Stimulated activated CD8-positive, alpha-beta memory T cell treated with anti-CD3 and anti-CD28 coated beads, Interleukin-4, amount 100 ng/mL, for 24 hours (primary cell): ENCODE data around the gene CMTM8.
"Not testable (repeated sequence)": the region's sequence is repeated elsewhere in the genome, so short reads cannot be mapped to it uniquely, and the experiment has no call there.

Experiments used
- DNase-seq: peaks from one replicate; pipeline ENCODE4 v3.0.0-alpha.2; 2020; ENCODE audit warnings: low read depth

CMTM8 gene, protein sequence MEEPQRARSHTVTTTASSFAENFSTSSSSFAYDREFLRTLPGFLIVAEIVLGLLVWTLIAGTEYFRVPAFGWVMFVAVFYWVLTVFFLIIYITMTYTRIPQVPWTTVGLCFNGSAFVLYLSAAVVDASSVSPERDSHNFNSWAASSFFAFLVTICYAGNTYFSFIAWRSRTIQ

DNA sequence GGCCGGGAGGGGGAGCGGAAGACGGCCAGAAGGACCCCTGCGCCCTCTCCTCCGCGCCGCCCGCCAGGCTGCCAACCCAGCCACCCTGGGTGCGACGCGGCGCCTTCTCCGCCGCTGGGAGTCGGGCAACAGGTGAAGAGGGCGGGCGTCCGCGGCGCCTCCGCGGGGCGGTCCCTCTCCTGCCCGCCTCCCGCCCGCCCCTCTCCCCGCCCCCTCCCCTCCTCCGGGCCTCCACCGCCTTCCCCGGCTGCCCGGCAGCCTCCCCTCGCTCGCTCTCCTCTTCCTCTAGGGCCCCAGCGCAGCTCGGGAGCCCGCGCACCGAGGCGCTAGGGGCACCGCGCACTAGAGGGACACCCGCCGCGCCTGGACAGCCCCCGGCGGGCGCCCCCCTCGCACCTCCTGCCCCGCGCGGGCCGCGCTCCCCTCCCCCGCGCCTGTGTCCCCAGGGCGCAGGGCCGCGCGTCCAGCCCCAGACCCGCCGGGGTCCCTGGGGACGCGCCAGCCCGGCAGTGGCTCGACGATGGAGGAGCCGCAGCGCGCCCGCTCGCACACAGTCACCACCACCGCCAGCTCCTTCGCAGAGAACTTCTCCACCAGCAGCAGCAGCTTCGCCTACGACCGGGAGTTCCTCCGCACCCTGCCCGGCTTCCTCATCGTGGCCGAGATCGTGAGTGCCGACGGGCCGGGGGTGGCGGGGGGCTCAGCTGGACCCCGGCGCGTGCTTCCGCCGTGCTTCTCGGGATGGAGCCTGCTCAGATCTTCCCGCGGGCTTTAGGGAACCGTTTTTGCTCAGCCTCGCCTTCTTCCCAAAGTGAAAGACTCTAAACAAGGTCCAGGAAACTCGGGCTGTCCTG is at the start of gene CMTM8:
Gene CMTM8, plus strand, starts transcription at position 228 of the 854 bp plus-strand sequence. Its CDS starts 293 bp downstream, at position 521.
- peak; percentile 39 for DNase-seq

DNA sequence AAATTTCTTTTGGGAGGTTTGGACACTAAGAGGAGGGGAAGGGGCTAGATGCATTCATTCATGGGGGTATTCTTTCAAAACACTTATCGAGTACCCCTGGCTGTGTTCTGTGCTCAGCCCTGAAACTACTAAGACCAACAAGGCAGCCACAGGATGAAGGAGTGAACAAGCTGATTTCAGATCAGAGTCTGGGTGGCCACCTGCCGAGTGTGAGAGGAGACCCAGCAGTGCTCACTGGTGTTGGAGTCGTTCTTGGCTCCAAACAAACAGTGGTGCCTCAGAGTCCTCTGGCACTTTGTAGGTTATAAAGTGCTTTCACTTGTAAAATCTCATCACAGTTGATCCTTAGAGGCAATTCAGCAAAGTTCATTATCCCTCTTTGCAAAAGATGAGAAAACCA is 48.8 kb upstream of the CMTM8 start:
- DNase-seq: no peak

DNA sequence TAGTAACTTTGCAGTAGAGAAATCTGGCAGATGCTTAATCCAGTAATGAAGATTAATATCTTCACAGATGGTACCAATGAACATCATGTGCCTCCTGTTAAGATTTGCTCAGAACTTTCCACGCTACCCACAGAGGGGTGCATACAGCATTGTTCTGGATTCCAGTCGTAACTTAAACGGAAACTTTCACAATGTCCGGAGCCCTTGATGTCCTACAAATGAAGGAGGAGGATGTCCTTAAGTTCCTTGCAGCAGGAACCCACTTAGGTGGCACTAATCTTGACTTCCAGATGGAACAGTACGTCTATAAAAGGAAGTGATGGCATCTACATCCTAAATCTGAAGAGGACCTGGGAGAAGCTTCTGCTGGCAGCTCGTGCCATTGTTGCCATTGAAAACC is 47.9 kb upstream of the CMTM8 start:
- not testable (repeated sequence) for DNase-seq

DNA sequence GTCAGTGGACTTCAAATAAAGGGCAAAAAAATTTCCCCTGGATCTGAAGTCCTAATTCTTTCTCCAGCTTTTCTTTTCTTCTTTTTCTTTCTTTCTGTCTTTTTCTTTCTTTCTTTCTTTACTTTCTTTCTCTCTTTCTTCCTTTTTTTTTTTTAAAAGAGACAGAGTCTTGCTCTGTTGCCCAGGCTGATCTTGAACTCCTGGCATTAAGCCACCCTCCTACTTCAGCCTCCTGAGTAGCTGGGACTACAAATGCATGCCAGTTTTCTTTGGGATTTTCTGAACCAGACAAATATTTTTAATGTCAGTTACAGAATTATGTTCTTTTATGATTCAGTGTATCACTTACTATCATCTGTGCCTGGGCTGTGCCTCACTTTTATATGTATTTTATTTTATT is 45.4 kb upstream of the CMTM8 start:
- no peak for DNase-seq

DNA sequence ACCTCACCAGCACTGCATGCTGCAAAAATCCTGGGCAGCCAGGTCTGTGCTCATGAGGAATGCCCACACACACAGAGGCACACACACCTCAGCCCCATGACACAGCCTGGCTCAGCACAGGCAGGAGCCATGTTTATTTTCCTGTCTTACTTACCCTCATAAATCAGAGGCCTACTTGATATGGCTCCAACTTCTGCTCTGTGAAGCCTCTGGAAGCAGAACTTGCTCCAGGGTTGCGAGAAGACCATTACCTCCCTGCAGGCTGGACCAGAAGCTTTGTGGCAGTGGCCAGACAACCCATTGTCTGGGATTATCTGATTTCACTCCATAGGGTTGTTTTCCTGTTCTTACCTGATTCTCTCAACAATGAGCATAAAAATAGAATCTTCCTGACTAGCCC is 43.8 kb upstream of the CMTM8 start:
- DNase-seq: no peak

DNA sequence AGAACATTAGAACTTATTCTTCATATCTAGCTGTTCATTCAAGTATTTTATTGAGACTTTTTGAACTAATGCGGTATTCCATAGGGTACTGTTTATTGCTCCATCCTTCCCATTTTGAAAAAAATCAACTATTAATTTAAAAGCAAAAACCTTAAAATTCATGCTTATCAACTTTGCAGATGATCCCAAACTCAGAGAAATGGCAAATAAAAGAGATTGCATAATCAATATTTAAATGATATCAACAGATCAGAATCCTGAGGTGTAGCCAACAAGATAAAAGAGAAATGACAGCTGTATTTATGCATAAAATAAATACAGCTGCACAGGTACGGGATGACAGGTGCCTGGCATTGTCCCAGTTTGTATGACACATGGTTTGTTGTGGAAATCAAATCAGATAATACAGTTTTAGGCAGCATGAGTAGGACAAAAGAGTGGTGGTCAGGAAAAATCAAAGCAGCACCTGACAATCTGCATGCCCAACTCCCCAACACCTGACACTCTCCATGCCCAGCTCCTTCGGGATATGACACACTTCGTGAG is 42.4 kb upstream of the CMTM8 start:
- no peak for DNase-seq

DNA sequence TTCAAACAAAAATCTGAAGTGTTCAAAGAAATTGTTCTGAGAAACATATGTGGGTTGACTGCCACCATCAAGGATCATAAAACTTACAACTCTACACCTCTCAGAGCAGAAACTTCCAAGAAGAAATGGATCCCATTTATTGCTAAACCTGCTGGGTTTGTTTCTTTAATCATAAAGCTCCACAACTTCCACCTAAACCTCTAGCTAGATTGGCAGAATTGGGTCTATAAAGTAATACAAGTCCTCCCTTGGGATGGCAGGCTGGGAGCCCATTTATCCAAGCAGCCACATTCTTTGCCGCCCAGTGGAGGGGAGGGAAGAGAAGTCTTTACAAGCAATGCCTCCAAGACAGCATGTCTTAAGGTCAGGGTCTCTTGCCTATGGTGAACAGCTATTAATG is 40.5 kb upstream of the CMTM8 start:
- DNase-seq: no peak

DNA sequence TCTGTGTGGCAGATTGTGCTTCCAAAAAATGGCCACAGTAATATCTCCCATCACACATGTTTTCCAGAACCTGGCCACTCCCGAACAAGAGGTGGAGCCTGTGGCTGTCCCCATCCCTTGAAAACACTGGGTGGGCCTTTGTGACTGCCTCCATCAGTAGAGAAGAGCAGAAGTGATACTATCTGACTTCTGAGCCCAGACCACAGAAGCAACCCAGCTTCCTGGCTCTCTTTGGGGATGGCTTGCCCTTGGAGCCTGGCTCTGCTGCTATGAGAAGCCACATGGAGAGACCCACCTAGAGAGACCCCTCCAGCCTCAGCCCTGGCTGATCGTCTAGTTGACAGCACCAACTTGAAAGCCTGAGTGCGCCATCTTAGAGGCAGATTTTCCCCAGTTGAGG is 39.8 kb upstream of the CMTM8 start:
- no peak for DNase-seq

DNA sequence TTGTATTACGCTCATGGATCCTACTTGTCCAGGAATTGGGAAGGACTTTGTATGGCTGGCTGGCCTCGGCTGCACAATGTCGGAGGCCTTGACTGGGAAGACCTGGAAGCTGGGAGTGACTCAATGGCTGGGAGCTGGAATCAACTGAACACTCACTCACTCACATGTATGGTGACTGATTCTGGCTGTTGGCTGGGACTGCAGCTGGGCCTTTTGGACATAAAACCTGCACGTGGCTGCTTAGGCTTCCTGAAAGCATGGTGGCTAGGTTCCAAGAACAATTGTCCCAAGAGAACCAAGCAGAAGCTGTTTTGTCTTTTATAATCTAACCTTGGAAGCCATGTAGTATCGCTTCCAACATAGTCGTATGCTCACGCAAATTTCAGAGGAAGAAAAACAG is 38.0 kb upstream of the CMTM8 start:
- no peak for DNase-seq

DNA sequence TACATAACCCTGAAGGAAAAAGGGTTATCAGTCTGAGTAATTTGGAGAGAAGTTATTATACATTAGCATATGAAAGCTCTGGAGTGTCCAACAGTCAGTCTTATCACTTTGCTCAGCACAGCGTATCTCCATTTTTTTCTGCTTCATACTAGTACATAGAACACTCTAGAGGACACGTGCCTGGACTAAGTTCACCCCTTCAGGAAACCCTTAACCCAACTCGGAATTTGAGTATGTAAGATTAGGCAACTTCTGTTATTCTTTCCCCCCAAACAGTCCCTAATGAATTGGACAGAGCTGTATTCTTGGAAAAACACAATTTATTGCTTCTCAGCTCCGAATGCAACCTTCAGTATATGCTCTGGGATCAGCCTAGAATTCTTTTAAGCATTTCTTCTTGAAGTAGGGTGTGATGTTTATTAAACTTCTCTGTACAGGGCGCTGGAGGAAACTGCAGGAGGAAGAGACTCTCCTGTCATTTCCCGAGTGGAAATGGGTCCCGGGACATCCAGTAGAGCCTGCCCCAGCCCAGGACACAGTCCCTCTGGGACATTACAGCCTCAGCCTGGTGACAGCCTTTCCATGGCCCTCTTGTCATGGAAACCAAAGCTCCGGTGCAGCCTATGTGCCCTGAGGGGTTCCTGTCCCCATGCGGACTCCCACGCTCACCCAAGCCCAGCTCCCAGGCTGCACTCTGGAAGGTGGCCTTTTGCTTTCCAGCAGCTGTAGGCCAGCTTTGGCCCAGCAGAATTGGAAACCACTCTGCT is 37.3 kb upstream of the CMTM8 start:
- no peak for DNase-seq

DNA sequence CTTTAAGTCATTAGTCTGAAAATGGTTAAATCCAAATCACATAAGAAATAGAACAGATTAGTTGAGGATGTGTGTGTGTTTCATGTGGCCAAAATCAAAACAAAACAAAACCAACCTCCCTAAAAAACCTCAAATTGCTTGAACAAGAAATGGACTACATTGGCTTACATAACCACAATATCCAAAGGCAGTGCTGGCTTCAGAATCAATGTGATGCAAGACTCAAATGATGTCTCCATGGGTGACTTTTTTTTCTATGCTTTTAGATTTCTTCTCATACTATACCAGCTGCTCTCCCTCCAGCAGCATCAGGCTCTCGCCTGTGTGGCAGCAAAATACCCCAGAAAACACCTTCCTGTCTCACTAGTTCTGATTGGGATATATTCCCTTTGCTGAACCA is 36.0 kb upstream of the CMTM8 start:
- no peak for DNase-seq

DNA sequence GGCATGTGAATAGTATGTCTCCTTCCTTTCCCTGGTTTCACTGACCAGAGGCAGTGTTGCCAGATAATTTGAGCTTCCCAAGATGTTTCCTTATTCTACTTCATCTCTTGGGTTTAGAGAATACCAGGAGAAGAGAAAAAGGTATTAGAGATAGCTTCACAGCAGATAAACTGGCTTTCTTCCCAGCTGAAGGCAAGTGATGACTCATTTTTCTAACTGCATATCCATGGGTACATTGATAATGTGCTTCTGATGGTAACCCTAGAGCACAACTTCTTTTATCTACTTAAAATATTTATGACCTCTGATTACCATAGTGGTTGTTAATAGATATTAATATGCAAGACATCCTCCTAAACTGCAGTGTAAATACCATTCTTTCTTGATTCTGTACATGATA is 34.6 kb upstream of the CMTM8 start:
- DNase-seq: no peak

DNA sequence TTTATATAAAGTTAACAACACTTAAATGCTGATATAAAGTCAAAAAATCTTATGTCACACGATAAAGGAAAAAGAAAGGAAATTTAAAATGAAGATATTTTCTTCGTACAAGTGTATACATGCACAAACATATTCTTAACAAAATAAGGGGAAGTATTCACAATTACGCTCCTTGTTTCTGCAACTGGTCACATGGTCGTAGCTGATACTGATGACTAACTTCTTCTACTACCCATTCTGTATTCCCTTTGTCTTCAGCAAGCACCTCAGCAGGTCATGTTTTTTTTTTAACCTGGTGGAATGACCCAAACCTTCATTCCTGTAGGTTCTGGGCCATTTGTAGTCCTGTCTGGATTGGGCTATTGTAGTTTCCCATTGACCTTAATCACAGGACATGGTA is 30.0 kb upstream of the CMTM8 start:
- no peak for DNase-seq

DNA sequence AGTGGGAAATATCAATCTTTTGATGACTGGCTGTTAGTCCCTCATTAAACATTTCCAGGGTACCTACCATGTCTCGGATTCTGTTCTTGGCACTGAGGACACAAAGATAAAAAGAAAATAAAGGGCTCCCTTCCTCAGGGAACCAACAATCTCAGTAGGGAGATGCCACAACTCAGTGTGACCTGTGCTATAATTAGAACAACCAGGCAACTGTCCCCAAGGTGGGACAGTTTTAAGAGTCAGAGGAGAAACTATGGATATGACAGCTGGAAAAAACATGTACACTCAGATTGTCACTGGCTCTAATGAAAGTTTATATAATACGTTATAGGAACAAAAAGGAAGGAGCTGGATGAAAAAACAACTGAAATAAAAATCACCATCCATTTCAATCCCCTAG is 23.3 kb upstream of the CMTM8 start:
- no peak for DNase-seq

DNA sequence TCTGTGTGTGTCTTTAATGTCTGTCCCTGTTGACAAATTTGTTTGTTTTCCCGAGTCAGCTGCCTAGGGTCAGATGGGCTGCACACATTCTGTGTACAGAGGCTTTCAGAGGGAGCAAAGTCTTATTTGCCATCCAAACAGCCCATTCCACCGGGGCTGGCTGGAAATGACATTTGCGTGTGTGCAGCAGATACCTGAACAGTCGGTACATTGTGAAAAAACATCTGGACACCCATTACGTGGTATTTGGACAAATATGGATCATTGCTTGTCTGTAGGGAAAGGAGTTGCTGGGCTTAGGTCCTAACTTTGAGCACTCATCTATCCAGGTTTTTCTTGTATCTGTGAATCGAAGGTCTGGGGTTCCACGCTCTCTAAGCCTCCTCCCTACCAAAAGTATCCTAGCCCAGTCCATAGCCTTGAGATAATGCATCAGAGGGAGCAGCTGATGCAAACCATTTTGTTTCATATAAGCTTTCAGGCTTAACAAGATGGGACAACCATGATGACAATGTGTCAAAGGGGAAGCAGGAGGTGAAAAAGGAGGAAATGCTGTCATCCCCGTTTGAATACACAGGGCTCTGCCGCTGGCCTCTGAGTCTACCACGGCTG is 22.2 kb upstream of the CMTM8 start:
- DNase-seq: no peak

DNA sequence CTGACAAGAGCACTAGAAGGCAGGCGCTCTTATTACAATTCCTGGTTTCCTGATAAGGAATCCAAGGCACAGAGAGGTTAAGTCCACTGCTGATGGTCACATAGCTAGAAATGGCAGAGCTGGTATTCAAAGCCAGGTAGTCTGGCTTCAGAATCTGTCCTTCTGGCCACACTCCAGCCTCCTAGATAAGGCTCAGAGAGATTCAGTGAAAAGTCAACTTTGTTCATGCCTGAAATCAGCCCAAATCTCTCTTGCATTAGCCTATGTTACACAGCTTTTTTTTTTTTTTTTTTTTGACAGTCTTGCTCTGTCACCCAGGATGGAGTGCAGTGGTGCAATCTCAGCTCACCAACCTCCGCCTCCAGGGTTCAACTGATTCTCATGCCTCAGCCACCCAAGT is 21.1 kb upstream of the CMTM8 start:
- DNase-seq: no peak

DNA sequence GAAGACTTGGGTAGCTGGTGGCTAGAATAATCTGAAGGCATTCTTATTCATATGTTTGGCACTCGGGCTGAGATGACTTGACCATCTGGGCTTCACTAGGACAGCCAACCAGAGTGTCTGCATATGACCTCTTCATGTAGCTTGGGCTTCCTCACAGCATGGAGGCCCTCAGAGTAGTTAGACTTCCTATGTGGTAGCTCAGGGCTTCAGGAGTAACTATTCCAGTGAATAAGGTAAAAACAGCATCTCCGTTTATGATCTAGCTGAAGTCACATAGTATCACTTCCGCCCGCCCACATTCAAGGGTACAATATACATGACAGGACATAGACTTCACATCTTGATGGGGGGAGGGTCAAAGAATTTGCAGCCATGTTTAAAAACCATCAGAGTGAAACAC is 18.9 kb upstream of the CMTM8 start:
- no peak for DNase-seq

DNA sequence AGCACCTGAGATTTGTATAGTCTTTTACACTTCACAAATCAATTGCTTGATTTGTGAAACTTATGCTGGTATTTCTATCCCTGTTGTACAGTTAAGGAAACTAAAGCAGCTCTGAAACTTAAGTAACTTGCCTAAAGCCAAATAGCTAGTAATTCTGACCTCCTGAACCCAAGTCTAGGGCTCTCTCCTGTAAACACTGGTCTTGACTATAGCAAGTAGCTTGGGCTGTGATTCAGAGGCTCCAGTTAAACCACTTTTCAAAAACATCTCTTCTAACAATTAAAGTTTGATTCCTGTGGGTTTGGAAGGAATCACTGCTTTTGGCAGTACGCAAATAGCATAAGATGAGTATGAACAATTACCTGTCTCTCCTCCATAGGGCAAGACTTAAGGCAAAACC is 18.5 kb upstream of the CMTM8 start:
- DNase-seq: no peak

DNA sequence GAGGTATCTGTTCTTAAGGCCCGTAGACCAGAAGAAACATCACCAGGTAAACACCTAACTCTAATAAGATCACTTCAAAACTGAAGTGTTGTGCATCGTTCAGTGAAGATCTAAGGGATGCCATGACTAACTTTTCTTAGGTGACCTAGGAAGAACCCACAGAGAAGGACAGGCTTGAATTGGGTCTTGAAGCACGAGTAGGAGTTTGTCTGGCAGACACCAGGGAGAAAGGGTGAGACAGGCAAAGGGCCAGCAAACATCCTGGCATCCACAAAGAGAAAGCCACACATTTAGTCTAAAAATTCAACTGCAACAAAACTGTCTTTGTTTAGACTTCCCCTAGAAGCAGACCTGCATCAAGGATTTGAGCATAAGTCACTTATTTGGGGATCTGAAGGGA is 15.5 kb upstream of the CMTM8 start:
- DNase-seq: no peak

DNA sequence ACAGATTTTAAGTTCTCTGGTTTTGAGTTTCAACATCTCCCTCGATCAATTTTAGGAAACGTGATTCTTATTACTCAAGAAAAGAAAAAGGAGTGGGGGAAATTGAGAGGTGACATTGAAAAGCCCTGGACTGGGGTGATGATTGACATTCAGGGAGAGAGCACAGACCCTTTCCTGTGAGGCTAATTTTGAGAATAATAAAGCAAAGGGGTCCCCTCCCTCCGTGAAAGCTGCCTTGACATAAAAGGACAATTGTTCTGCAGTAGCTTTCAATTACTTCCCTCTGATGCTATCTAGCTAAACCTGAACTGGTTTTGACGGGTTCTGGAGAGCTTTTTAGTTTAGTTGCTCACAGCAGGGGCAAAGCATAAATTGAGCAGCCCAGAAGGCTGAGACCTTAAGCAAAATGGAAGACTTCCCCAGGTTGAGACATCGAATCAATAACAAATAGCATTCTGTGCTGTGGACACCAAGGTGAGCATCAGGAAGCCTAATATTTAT is 14.4 kb upstream of the CMTM8 start:
- DNase-seq: no peak

DNA sequence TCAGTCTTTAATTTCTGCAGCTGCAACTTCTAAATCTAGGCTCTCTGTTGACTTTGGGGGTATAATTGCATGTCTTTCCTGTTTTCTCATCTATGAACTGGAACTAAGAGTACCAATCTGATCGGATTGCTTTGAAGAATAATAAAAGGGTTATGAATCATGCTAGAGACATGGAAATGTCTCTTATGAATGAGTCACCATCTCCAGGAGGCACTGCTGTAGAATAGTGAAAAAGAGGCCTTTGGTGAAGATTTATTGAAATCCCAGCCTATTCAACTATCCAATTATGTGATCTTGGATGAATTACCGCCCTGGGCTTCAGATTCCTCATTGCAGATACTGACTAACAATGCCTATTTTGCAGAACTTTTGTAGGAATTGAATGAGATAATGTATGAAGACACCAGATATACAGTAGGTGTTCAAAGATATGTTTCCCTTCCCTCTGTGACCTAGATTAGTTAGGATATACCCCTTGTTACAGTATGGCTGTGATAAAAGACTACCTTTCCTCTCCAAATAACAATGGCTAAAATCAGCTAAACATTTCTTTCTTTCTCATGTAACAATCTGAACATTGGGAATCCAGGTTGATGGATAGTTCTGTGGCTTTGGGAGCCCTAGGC is 11.5 kb upstream of the CMTM8 start:
- no peak for DNase-seq

DNA sequence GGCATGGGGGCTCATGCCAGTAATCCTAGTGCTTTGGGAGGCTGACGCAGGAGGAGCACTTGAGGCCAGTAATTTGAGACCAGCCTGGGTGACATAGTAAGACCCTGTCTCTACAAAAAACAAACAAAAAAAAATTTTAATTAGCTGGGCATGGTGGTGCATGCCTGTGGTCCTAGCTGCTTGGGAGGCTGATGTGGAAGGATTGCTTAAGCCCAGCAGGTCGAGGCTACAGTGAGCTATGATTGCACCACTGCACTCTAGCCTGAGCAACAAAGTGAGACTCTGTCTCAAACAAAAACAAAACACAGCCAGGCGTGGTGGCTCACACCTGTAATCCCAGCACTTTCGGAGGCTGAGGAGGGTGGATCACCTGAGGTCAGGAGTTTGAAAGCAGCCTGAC is 9.7 kb upstream of the CMTM8 start:
- DNase-seq: not testable (repeated sequence)
